Caco-2 (cell line): ENCODE data around the gene HES1. TPM values are rescaled to one million over a fixed set of nuclear protein-coding genes. Genes with fewer than 3 reads are reported as not detected.

ENCODE experiments used
- BruUV-seq: library from RNA; stranded (reverse); fragments of 400-500 nt; replicated peaks from 2 replicates; lab custom pipeline; 2021; lab: Mats Ljungman, UMichigan
- CTCF ChIA-PET: fragments of 300-600 bp; sonication (Branson Sonifier 250); formaldehyde crosslinking; loops from one replicate; lab custom pipeline; 2022; ENCODE audit warnings: antibody characterized with exemption; lab: Charles Lee
- POLR2A ChIA-PET: fragments of 300-600 bp; sonication (Branson Sonifier 250); formaldehyde crosslinking; loops from one replicate; lab custom pipeline; 2022; ENCODE audit warnings: antibody characterized with exemption; lab: Charles Lee
- DNase-seq, 2 experiments: peaks; one replicate each; pipeline versions ENCODE4 v3.0.0 to v3.0.0-alpha.2; 2020 to 2022
- H3K27me3 ChIP-seq: replicated peaks from 2 replicates; pipeline ENCODE4 v1.6.0; 2011; ENCODE audit warnings: low read length; ENCODE audit not compliant: control insufficient read depth, insufficient read depth
- H3K36me3 ChIP-seq: 2 replicates; pipeline ENCODE4 v1.5.1; 2011; ENCODE audit warnings: low read length; ENCODE audit not compliant: control insufficient read depth, insufficient read depth
- H3K4me1 ChIP-seq: fragments of 250-450 bp; sonication (Bioruptor Pico); 2 replicates; pipeline ENCODE4 v1.5.1; 2020; ENCODE audit warnings: mild to moderate bottlenecking
- H3K4me3 ChIP-seq: 2 replicates; pipeline ENCODE4 v1.5.1; 2011; ENCODE audit warnings: low read depth, mild to moderate bottlenecking, control low read depth, low read length
- H3K9me3 ChIP-seq: fragments of 250-450 bp; sonication (Bioruptor Pico); 2 replicates; pipeline ENCODE4 v1.5.1; 2020; ENCODE audit warnings: mild to moderate bottlenecking, moderate library complexity
- H3K27ac Mint-ChIP-seq: one replicate; pipeline ENCODE4 v1.8.0; 2022; ENCODE audit warnings: mixed read lengths; ENCODE audit not compliant: unreplicated experiment
- H3K27me3 Mint-ChIP-seq: one replicate; pipeline ENCODE4 v1.8.0; 2022; ENCODE audit warnings: mixed read lengths; ENCODE audit not compliant: insufficient read depth, unreplicated experiment
- H3K36me3 Mint-ChIP-seq: one replicate; pipeline ENCODE4 v1.8.0; 2022; ENCODE audit warnings: mild to moderate bottlenecking, mixed read lengths; ENCODE audit not compliant: insufficient read depth, unreplicated experiment
- H3K4me1 Mint-ChIP-seq: one replicate; pipeline ENCODE4 v1.8.0; 2022; ENCODE audit warnings: low read depth, mixed read lengths; ENCODE audit not compliant: unreplicated experiment
- H3K4me3 Mint-ChIP-seq: one replicate; pipeline ENCODE4 v1.8.0; 2022; ENCODE audit warnings: mild to moderate bottlenecking, moderate library complexity, mixed read lengths; ENCODE audit not compliant: unreplicated experiment
- H3K9me3 Mint-ChIP-seq: one replicate; pipeline ENCODE4 v1.8.0; 2022; ENCODE audit warnings: mixed read lengths; ENCODE audit not compliant: unreplicated experiment
- intact Hi-C: fragments of 100-400 bp; cut with micrococcal nuclease; formaldehyde crosslinking; loops from one replicate; pipeline ENCODE4 v1.10.0; 2022; ENCODE audit not compliant: unreplicated experiment
- total RNA-seq: library from RNA; stranded (reverse); gene quantifications from 2 replicates; pipeline ENCODE4 v1.2.3, GENCODE V29; 2022
- TF ChIP-seq, protein P1 (sequence below), 2 experiments: fragments of 200-600 bp in 1 of 2; IDR thresholded peaks; 1 replicate in 1 of 2; 2 replicates in 1 of 2; pipeline versions ENCODE4 v1.5.1 to v1.8.0; 2011 to 2022; ENCODE audit warnings: antibody characterized with exemption in 1 of 2, control low read depth in 1 of 2, inconsistent platforms in 1 of 2, low read depth in 1 of 2, low read length in 1 of 2, mild to moderate bottlenecking in 1 of 2, moderate library complexity in 1 of 2; ENCODE audit not compliant: insufficient read depth in 1 of 2, severe bottlenecking in 1 of 2, unreplicated experiment in 1 of 2

Gene HES1
- total RNA-seq, 1 experiment from 2014 or later = 123 TPM

DNA sequence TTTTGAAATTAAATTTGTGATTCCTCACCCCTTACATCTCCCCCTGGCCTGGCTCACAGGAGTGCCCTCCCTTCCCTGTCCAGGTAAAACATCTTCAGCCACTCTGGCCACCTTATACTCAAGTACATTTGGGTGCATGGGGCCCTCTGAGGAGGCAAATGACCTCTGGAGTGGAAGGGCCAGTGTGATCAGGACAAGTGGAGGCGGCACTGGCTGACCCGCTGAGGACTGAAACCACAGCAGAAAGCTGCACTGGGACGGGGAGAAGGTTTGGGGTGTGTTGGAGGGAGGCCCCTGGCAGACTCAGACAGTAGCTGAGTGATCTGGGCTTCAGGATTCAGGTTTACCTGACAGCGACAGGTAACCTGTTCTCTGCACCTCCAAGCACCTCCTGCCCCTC is 24.2 kb downstream of the HES1 start:
- DNase-seq = no peak
- no TSS peak for BruUV-seq
- Histone ChIP-seq H3K9me3 (no peaks in the 10 kb centered on the region; the same call in 1 of the 2 replicates), H3K36me3 (no peaks in the 10 kb centered on the region), H3K4me1 (peaks cover 27% of the 10 kb centered on the region), H3K27me3 (no peaks in the 10 kb centered on the region), H3K4me3 (no peak overlapping the region)
- Mint-ChIP-seq H3K27me3 (no peaks in the 10 kb centered on the region), H3K27ac (peak overlapping the region; percentile 79), H3K4me3 (no peak overlapping the region), H3K4me1 (peaks cover 29% of the 10 kb centered on the region), H3K9me3 (no peaks in the 10 kb centered on the region), H3K36me3 (no peaks in the 10 kb centered on the region)
- TF ChIP-seq, protein P1, sequence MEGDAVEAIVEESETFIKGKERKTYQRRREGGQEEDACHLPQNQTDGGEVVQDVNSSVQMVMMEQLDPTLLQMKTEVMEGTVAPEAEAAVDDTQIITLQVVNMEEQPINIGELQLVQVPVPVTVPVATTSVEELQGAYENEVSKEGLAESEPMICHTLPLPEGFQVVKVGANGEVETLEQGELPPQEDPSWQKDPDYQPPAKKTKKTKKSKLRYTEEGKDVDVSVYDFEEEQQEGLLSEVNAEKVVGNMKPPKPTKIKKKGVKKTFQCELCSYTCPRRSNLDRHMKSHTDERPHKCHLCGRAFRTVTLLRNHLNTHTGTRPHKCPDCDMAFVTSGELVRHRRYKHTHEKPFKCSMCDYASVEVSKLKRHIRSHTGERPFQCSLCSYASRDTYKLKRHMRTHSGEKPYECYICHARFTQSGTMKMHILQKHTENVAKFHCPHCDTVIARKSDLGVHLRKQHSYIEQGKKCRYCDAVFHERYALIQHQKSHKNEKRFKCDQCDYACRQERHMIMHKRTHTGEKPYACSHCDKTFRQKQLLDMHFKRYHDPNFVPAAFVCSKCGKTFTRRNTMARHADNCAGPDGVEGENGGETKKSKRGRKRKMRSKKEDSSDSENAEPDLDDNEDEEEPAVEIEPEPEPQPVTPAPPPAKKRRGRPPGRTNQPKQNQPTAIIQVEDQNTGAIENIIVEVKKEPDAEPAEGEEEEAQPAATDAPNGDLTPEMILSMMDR (IDR thresholded peaks at IDR 0.05; ENCODE audit: insufficient read depth in 1 of 2, low read depth in 1 of 2, low read length in 1 of 2, severe bottlenecking in 1 of 2, unreplicated experiment in 1 of 2) = no peak
- ChIA-PET POLR2A (no interaction called here), CTCF (no interaction called here)
- intact Hi-C loops = loop anchor here (2.0 kb wide), 1 partner anchor 17 kb away; no protein-coding TSS in a partner anchor

DNA sequence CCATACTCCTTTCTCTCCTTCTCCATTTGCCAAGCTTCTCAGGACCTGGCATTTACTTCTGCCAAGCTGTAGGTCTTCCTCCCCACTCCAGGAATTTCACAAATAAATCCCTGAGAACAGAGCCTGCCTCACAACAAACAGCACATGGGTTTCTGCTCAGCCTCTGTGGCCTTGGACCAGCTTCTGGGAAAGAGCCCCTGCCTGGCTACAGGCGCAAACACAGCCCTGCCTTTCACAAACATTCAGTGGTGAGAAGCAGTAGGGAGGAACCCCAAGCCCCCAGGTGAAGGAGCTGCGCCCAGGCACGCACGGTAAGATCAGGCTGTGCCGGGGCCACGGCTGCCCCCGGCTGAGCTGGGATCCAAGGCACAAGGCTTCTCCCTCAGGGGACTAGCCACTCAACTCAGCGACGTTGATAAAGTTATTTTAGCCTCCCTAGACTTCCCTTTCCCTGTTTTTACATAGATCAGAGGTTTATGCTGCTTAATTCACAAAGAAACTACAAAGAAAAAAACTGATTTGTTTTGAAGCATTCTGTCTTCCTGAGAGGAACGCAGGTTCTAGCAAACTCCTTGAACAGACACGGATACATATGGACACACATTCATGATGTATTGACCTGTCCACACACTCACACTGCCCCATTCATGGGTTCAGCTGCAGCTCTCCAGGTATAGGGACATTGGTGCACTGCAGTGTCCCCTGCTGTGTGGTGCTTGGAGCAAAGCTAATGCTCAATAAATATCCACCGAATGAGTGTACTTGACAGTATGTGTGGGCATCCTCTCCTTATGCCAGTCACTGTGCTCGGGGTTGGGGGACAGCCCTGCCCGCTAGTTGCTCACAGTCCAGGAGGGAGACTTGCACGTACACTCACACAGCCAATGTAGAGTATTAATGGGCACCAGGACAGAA is 25.4 kb downstream of the HES1 start:
- Mint-ChIP-seq H3K36me3 (no peaks in the 10 kb centered on the region), H3K4me3 (peak overlapping the region; percentile 29), H3K27ac (peak overlapping the region; percentile 79), H3K4me1 (peaks cover 29% of the 10 kb centered on the region), H3K27me3 (no peaks in the 10 kb centered on the region), H3K9me3 (no peaks in the 10 kb centered on the region)
- TF ChIP-seq, protein P1 (IDR thresholded peaks at IDR 0.05; ENCODE audit: insufficient read depth in 1 of 2, low read depth in 1 of 2, low read length in 1 of 2, severe bottlenecking in 1 of 2, unreplicated experiment in 1 of 2) = no peak
- peak; percentile 44 to 63 for DNase-seq
- intact Hi-C loops = loop anchor here (2.0 kb wide), 1 partner anchor 19 kb away; no protein-coding TSS in a partner anchor
- Histone ChIP-seq H3K36me3 (no peaks in the 10 kb centered on the region), H3K9me3 (no peaks in the 10 kb centered on the region), H3K4me1 (peaks cover 27% of the 10 kb centered on the region), H3K4me3 (no peak overlapping the region), H3K27me3 (no peaks in the 10 kb centered on the region)
- BruUV-seq = no TSS peak
- ChIA-PET CTCF (interaction anchor here (0.6 to 1.4 kb wide), 2 partner anchors 12 to 154 kb away, joined by 3 to 7 read pairs; no protein-coding TSS in a partner anchor), POLR2A (no interaction called here)

DNA sequence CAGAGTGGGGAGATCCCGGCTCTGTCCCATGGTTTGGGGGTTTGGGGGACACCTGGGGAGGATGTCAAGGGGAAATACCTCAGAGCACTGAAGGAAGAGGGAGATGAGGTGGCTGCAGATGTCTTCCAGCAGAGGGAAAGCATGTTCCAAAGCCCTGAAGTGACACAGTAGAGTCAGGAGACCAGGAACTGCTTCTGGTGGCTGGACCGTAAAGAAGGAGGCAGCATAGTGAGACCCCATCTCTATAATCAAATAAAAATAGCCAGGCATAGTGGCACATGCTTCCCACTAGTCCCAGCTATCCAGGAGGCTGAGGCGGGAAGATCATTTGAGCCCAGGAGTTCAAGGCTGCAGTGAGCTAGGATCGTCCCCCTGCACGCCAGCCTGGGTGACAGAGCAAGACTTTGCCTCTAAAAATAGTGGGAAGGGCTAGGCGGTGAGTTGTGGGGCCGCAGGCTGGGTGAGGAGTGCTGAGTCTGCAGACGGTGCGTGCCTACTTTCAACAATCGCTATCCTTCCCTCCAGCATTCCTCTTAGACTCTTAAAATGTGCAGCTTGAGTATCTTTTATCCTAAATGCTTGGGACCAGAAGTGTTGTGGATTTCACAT is 26.2 kb downstream of the HES1 start:
- Mint-ChIP-seq H3K9me3 (no peaks in the 10 kb centered on the region), H3K27ac (peak overlapping the region; percentile 7), H3K4me1 (peaks cover 35% of the 10 kb centered on the region), H3K27me3 (no peaks in the 10 kb centered on the region), H3K36me3 (no peaks in the 10 kb centered on the region), H3K4me3 (no peak overlapping the region)
- H3K4me1 ChIP-seq = peaks cover 34% of the 10 kb centered on the region
- intact Hi-C loops = no loop called here
- no peaks in the 10 kb centered on the region for H3K27me3 ChIP-seq
- POLR2A ChIA-PET = no interaction called here
- CTCF ChIA-PET = no interaction called here
- no TSS peak for BruUV-seq
- no peaks in the 10 kb centered on the region for H3K36me3 ChIP-seq
- DNase-seq = no peak
- H3K9me3 ChIP-seq = no peaks in the 10 kb centered on the region
- TF ChIP-seq, protein P1 (IDR thresholded peaks at IDR 0.05; ENCODE audit: insufficient read depth in 1 of 2, low read depth in 1 of 2, low read length in 1 of 2, severe bottlenecking in 1 of 2, unreplicated experiment in 1 of 2) = no peak
- H3K4me3 ChIP-seq = no peak overlapping the region
